WTC11 (cell line): ENCODE measurements around the gene REX1BD.

Experiments
- OVOL2 ChIP-seq: fragments of 250-450 bp; sonication (Bioruptor Pico); IDR thresholded peaks from 2 replicates; pipeline ENCODE4 v1.9.0; 2021; ENCODE audit warnings: mild to moderate bottlenecking, borderline replicate concordance
- ZNF263 ChIP-seq: sonication (generic); formaldehyde crosslinking; IDR thresholded peaks from 2 replicates; pipeline ENCODE4 v1.8.1; 2022; ENCODE audit warnings: low read depth, mild to moderate bottlenecking, moderate library complexity, missing genetic modification reagents
- TF ChIP-seq, protein P1 (sequence below): fragments of 200-600 bp; IDR thresholded peaks from 2 replicates; pipeline ENCODE4 v1.8.0; 2022; ENCODE audit warnings: antibody characterized with exemption
- TF ChIP-seq, protein P2 (sequence below): sonication (generic); formaldehyde crosslinking; conservative IDR thresholded peaks from 2 replicates; pipeline ENCODE4 v1.8.1; 2022; ENCODE audit warnings: mild to moderate bottlenecking, missing genetic modification reagents

DNA sequence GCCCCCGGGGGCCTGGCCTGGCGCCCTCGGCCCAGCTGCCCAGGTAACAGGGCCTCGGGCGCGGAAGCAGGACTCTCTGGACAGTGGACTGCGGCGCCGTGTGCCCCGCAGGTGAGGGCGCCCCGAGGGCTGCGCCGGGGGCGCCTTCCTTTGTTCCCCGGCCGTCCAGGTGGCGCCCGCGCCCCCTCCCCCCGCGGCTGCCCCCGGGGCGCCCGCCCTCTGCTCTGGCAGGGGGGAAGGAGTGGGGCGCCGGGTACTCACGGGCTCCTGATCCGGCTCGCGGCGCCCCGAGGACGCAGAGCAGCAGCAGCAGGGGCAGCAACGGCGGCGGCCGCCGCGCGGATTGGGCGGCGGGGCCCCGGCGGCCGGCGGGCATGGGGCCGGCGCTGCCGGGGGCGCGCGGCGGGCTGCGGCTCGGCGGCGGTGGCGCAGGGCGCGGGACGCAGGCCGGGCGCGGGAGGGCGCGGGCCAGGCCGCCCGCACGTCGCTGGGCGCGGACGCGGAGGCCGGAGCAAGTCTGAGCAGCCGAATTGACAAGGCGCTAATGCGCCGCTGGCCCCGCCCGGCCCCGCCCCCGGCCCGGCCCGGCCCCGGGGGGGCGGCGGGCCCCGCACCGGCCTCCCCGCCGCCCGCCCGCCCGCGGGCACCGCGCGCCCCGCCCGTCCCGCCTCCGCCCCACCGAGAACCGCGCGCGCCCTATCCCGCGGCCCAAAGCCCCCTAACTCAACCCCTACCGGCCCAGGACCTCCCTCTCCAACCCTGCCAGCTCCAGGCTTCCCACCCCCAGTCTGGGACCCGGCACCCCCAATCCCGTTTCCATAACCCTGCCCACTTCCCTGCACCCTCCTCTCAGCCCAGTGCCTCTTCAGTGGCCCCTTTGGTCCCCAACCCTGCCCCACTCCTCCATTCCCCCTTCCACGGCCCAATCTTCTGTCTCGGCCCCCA lies 18.0 kb downstream of the REX1BD start, which contains the start of gene CRLF1:
- TF ChIP-seq ZNF263 (CRISPR knock-in tag) (no peak), OVOL2 (CRISPR knock-in tag) (no peak)
- TF ChIP-seq, protein P1, sequence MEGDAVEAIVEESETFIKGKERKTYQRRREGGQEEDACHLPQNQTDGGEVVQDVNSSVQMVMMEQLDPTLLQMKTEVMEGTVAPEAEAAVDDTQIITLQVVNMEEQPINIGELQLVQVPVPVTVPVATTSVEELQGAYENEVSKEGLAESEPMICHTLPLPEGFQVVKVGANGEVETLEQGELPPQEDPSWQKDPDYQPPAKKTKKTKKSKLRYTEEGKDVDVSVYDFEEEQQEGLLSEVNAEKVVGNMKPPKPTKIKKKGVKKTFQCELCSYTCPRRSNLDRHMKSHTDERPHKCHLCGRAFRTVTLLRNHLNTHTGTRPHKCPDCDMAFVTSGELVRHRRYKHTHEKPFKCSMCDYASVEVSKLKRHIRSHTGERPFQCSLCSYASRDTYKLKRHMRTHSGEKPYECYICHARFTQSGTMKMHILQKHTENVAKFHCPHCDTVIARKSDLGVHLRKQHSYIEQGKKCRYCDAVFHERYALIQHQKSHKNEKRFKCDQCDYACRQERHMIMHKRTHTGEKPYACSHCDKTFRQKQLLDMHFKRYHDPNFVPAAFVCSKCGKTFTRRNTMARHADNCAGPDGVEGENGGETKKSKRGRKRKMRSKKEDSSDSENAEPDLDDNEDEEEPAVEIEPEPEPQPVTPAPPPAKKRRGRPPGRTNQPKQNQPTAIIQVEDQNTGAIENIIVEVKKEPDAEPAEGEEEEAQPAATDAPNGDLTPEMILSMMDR, result no peak
- TF ChIP-seq, protein P2, sequence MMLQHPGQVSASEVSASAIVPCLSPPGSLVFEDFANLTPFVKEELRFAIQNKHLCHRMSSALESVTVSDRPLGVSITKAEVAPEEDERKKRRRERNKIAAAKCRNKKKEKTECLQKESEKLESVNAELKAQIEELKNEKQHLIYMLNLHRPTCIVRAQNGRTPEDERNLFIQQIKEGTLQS (CRISPR knock-in tag), result no peak
